Subcutaneous preadipocyte (primary cell): ENCODE measurements around the gene KRTAP13-1. TPM values are rescaled to one million over a fixed set of nuclear protein-coding genes. Genes with fewer than 3 reads are reported as not detected.

ENCODE experiments used
- small RNA-seq: library from RNA; depleted of rRNA; stranded (forward); fragments of <200 nt; gene quantifications from one replicate; pipeline ENCODE3, GENCODE V24; 2012
- total RNA-seq: library from RNA; depleted of rRNA; stranded (reverse); fragments of >200 nt; gene quantifications from 2 replicates; pipeline ENCODE4 v1.2.3, GENCODE V29; 2012

The KRTAP13-1 gene, protein sequence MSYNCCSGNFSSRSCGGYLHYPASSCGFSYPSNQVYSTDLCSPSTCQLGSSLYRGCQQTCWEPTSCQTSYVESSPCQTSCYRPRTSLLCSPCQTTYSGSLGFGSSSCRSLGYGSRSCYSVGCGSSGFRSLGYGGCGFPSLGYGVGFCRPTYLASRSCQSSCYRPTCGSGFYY
- not detected in 2 replicates for total RNA-seq

DNA sequence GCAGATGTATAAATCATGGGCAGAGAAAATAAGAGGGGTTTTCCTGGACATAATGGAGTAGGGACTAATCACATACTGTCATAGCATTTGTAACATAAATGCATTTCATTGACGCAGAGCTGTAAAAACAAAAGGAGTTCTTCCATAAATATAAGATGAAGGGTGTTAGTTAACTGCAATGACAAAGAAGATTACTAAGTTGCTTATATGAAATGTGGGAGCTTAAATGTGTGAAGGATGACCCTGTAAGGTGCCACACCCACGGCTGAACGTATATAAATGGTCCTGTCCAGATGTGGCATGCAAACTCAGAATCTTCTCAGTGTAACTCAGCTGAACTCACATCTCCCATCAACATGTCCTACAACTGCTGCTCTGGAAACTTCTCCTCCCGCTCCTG lies at the start of gene KRTAP13-1:
Gene KRTAP13-1 (plus strand): TSS at position 301 of the 400 bp plus-strand sequence. CDS start 56 bp downstream, at position 357.

DNA sequence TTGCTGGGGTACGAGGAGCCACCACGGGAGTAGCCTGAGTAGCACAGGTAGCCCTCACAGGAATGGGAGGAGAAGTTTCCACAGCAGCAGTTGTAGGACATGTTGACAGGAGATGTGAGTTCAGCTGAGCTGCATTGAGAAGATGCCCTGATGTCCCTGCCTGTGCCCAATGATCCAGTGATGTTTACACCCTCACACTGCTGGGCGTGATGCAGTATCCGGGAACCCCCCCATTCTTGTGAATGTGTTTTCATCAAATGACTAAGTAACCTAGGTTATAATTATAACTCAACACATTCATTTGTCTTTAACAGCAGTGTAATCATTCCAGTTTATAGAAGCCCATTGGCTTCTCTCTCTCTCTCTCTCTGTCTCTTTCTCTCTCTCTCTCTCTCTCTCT lies 47.3 kb upstream of the KRTAP13-1 start, which contains the start of gene KRTAP23-1:
Gene KRTAP23-1 (minus strand): TSS at position 101 of the 400 bp plus-strand sequence. CDS start 0 bp downstream, at position 101.

DNA sequence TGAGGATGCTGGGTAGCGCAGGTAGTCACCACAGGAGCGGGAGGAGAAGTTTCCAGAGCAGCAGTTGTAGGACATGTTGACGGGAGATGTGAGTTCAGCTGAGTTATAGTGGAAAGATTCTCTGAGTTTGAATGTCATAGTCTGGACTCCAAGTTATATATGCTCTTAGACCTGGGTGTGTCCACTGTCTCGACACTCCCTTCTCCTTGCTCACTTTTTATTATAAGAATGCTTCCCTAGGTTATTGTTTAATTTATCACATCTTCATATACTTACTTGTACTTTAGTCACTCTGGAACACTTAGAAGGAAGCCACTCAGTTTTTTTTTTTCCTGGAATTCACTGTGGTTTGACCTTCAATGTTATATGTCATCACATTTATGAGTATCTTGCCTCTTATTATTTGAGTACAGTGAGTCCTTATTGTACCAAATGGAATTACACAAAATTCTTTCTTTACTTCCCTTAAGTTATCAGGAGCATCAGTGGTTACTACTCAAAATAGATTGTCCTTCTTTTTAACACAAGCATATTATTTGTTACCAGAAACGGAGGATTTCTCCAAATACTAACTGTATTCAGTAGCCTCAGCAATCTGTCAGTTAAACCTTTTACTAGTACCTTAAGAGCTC lies 23.6 kb upstream of the KRTAP13-1 start, which contains the start of gene KRTAP13-2:
Gene KRTAP13-2 (minus strand): TSS at position 133 of the 632 bp plus-strand sequence. CDS start 58 bp downstream, at position 75.

DNA sequence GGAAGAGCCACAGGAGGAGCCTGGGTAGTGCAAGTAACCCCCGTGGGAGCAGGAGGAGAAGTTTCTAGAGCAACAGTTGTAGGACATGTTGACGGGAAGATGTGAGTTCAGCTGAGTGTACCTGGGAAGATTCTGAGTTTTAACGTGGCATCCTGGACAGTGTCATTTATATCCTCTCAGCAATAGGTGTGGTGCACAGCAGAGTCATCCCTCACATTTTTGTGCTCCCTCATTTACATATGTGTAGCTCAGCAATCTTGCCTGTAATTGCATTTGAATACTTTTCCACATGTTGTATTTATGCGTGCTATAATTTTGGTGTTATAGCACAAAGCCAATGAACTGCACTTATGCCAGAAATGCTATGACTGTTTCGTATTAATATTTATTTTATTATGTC lies 30.0 kb downstream of the KRTAP13-1 start, which contains the start of gene KRTAP13-3:
Gene KRTAP13-3 (minus strand): TSS at position 101 of the 400 bp plus-strand sequence. CDS start 14 bp downstream, at position 87.

DNA sequence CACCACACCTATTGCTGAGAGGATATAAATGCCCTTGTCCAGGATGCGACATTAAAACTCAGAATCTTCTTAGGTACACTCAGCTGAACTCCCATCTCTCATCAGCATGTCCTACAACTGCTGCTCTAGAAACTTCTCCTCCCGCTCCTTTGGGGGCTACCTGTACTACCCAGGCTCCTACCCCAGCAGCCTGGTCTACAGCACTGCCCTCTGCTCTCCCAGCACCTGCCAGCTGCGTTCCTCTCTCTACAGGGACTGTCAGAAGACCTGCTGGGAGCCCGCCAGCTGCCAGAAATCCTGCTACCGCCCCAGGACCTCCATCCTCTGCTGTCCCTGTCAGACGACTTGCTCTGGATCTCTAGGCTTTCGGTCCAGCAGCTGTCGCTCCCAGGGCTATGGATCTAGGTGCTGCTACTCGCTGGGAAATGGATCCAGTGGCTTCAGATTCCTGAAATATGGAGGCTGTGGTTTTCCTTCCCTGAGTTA lies 34.4 kb downstream of the KRTAP13-1 start, which contains the start of gene KRTAP13-4:
Gene KRTAP13-4 (plus strand): TSS at position 51 of the 486 bp plus-strand sequence. CDS start 56 bp downstream, at position 107.

DNA sequence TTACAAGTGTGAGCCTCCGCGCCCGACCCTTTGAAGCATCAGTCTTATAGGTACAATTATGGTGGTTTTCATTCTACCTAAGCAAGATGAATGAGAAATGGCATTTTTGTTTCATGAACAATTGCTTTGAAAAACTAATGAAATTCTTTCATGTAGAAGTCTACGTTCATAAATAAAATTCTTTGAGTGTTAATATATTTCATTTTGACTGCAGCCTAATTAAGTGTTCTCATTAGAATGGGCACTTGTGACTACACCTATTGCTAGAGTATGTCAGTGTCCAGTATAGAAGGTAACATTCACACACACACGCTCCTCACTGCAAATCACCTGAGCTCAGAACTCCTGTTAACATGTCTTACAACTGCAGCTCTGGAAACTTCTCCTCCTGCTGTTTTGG lies 44.1 kb downstream of the KRTAP13-1 start, which contains the start of gene KRTAP15-1:
Gene KRTAP15-1 (plus strand): TSS at position 301 of the 400 bp plus-strand sequence. CDS start 53 bp downstream, at position 354.

Small RNA genes within 50 kb of the gene (small RNA-seq; reads per million reads assigned to genes)
- gene KRTAP23-1 (not detected), gene MIR4327 (not detected)

Other genes starting within 250 kb of the KRTAP13-1 start
- not detected in 2 replicates for gene CLDN17, start 229.2 kb upstream of the KRTAP13-1 start, total RNA-seq
- not detected in 2 replicates for gene CLDN8, start 179.9 kb upstream of the KRTAP13-1 start, total RNA-seq
- gene KRTAP24-1, start 113.1 kb upstream of the KRTAP13-1 start, total RNA-seq = not detected in 2 replicates
- gene KRTAP25-1, start 106.5 kb upstream of the KRTAP13-1 start, total RNA-seq = not detected in 2 replicates
- not detected in 2 replicates for gene KRTAP26-1, start 75.7 kb upstream of the KRTAP13-1 start, total RNA-seq
- gene KRTAP27-1, start 58.3 kb upstream of the KRTAP13-1 start, total RNA-seq = not detected in 2 replicates
- gene KRTAP23-1, start 47.4 kb upstream of the KRTAP13-1 start, total RNA-seq = not detected in 2 replicates
- not detected in 2 replicates for gene KRTAP13-2, start 23.8 kb upstream of the KRTAP13-1 start, total RNA-seq
- not detected in 2 replicates for gene KRTAP13-3, start 29.9 kb downstream of the KRTAP13-1 start, total RNA-seq
- not detected in 2 replicates for gene KRTAP13-4, start 34.2 kb downstream of the KRTAP13-1 start, total RNA-seq
- gene KRTAP15-1, start 44.2 kb downstream of the KRTAP13-1 start, total RNA-seq = not detected in 2 replicates
- not detected in 2 replicates for gene KRTAP19-1, start 84.3 kb downstream of the KRTAP13-1 start, total RNA-seq
- gene KRTAP19-2, start 91.4 kb downstream of the KRTAP13-1 start, total RNA-seq = not detected in 2 replicates
- gene KRTAP19-3, start 96.0 kb downstream of the KRTAP13-1 start, total RNA-seq = not detected in 2 replicates
- not detected in 2 replicates for gene KRTAP19-4, start 101.1 kb downstream of the KRTAP13-1 start, total RNA-seq
- gene KRTAP19-5, start 106.1 kb downstream of the KRTAP13-1 start, total RNA-seq = not detected in 2 replicates
- gene KRTAP19-6, start 145.8 kb downstream of the KRTAP13-1 start, total RNA-seq = not detected in 2 replicates
- gene KRTAP19-7, start 165.3 kb downstream of the KRTAP13-1 start, total RNA-seq = not detected in 2 replicates
- not detected in 2 replicates for gene KRTAP22-2, start 194.4 kb downstream of the KRTAP13-1 start, total RNA-seq
- not detected in 2 replicates for gene KRTAP6-3, start 196.4 kb downstream of the KRTAP13-1 start, total RNA-seq
- gene KRTAP6-2, start 202.9 kb downstream of the KRTAP13-1 start, total RNA-seq = not detected in 2 replicates
- gene KRTAP22-1, start 205.1 kb downstream of the KRTAP13-1 start, total RNA-seq = not detected in 2 replicates
- not detected in 2 replicates for gene KRTAP6-1, start 217.9 kb downstream of the KRTAP13-1 start, total RNA-seq
- gene KRTAP20-1, start 220.4 kb downstream of the KRTAP13-1 start, total RNA-seq = not detected in 2 replicates
- gene KRTAP20-4, start 224.6 kb downstream of the KRTAP13-1 start, total RNA-seq = not detected in 2 replicates
- not detected in 2 replicates for gene KRTAP20-2, start 239.2 kb downstream of the KRTAP13-1 start, total RNA-seq
- not detected in 2 replicates for gene KRTAP20-3, start 246.8 kb downstream of the KRTAP13-1 start, total RNA-seq